Thoracic aorta endothelial cell (primary cell): Measurements from ENCODE around the gene ANG. TPM values are rescaled to one million over a fixed set of nuclear protein-coding genes. Genes with fewer than 3 reads are reported as not detected.

Source experiments
- small RNA-seq: library from RNA; depleted of rRNA; stranded (forward); fragments of <200 nt; gene quantifications from one replicate; pipeline ENCODE3, GENCODE V24; 2012
- total RNA-seq: library from RNA; depleted of rRNA; stranded (reverse); fragments of >200 nt; gene quantifications from 2 replicates; pipeline ENCODE4 v1.2.3, GENCODE V29; 2012

Gene ANG
- total RNA-seq = 4.3 and 4.7 TPM in 2 replicates

DNA sequence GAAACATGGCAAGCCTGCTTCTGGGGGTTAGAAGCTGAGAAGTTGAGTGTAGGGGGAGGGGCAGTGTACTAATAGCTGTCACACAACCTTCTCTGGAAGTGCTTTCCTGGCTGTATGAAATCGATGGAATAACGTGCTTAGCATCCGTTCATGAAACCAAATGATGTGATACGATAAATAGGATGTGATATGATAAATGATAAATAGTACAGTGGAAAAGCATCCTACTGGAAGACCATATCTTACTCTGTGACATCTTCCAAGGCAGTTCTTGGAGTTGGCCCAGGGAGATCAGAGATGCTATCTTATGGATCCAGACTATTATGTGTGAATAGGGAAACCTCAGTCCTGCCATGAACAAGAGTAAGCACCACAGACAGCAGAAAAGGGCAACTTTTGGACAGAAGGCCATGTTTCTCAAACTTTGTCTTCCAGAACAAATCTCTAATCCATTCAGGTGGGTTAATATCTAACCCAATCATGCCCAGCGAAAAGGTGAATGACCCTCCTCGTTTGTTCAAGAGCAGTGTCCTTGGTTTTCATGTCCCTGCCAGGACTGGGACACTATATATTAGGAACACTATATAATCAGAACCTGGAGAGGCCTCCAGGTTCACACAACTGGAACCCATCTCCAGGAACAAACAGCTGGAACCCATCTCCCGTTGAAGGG, at the start of gene ANG:
Gene ANG (plus strand): TSS at position 598 of the 673 bp plus-strand sequence. CDS start 4,801 bp downstream, outside the sequence.

DNA sequence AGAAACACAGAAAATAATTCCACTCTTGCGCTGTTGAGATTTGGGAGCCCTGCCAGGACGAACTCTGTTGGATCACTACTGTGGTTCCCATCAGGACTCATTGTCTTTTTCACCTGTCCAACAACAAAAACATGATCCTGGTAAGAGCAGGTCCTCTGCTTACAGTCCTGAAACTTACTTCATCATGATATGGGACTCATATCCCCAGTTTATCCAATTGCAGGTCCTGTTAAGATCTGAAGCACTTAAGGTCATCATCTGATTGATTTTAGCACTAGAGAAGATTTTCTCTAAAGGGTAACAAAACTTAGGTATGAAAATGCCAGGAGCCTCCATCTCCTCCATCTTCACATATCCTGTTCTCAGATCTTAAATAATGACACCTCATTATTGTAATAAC, 47.0 kb upstream of the ANG start, which contains the start of gene OR6S1:
Gene OR6S1 (minus strand): TSS at position 101 of the 400 bp plus-strand sequence. CDS start 0 bp downstream, at position 101.

DNA sequence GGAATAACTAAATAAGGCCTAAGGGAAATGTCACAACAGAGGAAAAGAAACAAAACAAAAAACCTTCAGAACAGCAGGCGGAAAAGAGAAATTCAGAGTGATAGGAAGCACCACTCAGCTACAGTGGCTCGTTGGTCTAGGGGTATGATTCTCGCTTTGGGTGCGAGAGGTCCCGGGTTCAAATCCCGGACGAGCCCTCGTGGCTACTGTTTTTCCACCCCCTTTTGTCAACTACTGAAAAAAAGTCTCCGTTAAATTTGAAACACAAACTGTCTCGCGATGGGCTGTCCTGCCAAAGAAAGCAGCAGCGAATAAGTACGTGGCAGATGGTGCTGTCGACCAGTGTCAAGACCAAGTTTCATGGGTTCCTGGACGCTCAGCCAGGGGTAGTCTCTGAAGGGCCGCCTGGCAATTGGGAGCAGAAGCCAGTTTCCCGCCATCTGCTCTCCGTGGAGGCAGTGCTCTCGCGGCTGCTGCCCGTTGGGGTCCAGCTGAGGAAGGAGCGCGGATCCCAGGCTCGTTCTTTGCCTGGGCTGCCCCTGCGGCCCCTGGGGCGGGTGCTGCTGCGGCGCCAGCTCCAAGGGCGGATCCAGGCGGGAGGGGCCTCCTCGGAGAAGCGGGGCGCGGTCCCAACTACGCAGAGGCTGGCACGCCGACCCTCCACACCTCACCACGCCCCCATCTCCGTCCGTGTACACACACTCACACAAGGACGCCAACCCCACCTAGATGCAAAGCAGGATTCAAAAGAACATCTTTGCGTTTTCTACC, 4.5 kb upstream of the ANG start, which contains the start of gene RNASE4:
Gene RNASE4 (plus strand): TSS at position 670 of the 771 bp plus-strand sequence. CDS start 14,812 bp downstream, outside the sequence.

Small RNAs within 50 kb of the gene (small RNA-seq; reads per million reads assigned to genes)
- gene RF00019 = not detected

Other genes starting within 250 kb of the ANG start
- gene OSGEP, start 234.0 kb upstream of the ANG start, total RNA-seq = 39.1 and 46.2 TPM in 2 replicates
- gene APEX1, start 233.5 kb upstream of the ANG start, total RNA-seq = 83.8 and 85.9 TPM in 2 replicates
- 17.2 and 18.4 TPM in 2 replicates for gene PIP4P1, start 227.3 kb upstream of the ANG start, total RNA-seq
- 298 and 424 TPM in 2 replicates for gene PNP, start 219.4 kb upstream of the ANG start, total RNA-seq
- not detected in 2 replicates for gene RNASE10, start 183.2 kb upstream of the ANG start, total RNA-seq
- gene RNASE9, start 127.7 kb upstream of the ANG start, total RNA-seq = not detected in 2 replicates
- not detected in 2 replicates for gene RNASE11, start 100.8 kb upstream of the ANG start, total RNA-seq
- gene RNASE12, start 97.4 kb upstream of the ANG start, total RNA-seq = not detected in 2 replicates
- not detected in 2 replicates for gene OR6S1, start 47.1 kb upstream of the ANG start, total RNA-seq
- gene RNASE4, start 4.2 kb upstream of the ANG start, total RNA-seq = 7.4 and 7.5 TPM in 2 replicates
- gene EDDM3A, start 57.1 kb downstream of the ANG start, total RNA-seq = not detected in 2 replicates
- not detected in 2 replicates for gene EDDM3B, start 79.6 kb downstream of the ANG start, total RNA-seq
- gene RNASE6, start 92.5 kb downstream of the ANG start, total RNA-seq = 0.13 TPM in 1 of 2 replicates, not detected in the other
- gene RNASE1, start 114.1 kb downstream of the ANG start, total RNA-seq = 38.3 and 105 TPM in 2 replicates
- gene RNASE3, start 202.6 kb downstream of the ANG start, total RNA-seq = not detected in 2 replicates